ENCODE data around the gene TMEM8B.

- TF ChIP-seq, protein P1, sequence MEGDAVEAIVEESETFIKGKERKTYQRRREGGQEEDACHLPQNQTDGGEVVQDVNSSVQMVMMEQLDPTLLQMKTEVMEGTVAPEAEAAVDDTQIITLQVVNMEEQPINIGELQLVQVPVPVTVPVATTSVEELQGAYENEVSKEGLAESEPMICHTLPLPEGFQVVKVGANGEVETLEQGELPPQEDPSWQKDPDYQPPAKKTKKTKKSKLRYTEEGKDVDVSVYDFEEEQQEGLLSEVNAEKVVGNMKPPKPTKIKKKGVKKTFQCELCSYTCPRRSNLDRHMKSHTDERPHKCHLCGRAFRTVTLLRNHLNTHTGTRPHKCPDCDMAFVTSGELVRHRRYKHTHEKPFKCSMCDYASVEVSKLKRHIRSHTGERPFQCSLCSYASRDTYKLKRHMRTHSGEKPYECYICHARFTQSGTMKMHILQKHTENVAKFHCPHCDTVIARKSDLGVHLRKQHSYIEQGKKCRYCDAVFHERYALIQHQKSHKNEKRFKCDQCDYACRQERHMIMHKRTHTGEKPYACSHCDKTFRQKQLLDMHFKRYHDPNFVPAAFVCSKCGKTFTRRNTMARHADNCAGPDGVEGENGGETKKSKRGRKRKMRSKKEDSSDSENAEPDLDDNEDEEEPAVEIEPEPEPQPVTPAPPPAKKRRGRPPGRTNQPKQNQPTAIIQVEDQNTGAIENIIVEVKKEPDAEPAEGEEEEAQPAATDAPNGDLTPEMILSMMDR (IDR thresholded peaks at IDR 0.05; ENCODE audit: low read depth, low read length, poor library complexity, severe bottlenecking): no peak
- no peak for TF ChIP-seq EZH2phosphoT487 (IDR thresholded peaks at IDR 0.05; ENCODE audit: borderline replicate concordance, low read length)
These were observed 23.3 kb downstream of the TMEM8B start for GRCh38 chr9:35852267-35852815.

All from DOHH2 (cell line).